ENCODE results near the gene APOBEC3C.
"Not testable (repeated sequence)": the region's sequence is repeated elsewhere in the genome, so short reads cannot be mapped to it uniquely, and the experiment has no call there.

DNA sequence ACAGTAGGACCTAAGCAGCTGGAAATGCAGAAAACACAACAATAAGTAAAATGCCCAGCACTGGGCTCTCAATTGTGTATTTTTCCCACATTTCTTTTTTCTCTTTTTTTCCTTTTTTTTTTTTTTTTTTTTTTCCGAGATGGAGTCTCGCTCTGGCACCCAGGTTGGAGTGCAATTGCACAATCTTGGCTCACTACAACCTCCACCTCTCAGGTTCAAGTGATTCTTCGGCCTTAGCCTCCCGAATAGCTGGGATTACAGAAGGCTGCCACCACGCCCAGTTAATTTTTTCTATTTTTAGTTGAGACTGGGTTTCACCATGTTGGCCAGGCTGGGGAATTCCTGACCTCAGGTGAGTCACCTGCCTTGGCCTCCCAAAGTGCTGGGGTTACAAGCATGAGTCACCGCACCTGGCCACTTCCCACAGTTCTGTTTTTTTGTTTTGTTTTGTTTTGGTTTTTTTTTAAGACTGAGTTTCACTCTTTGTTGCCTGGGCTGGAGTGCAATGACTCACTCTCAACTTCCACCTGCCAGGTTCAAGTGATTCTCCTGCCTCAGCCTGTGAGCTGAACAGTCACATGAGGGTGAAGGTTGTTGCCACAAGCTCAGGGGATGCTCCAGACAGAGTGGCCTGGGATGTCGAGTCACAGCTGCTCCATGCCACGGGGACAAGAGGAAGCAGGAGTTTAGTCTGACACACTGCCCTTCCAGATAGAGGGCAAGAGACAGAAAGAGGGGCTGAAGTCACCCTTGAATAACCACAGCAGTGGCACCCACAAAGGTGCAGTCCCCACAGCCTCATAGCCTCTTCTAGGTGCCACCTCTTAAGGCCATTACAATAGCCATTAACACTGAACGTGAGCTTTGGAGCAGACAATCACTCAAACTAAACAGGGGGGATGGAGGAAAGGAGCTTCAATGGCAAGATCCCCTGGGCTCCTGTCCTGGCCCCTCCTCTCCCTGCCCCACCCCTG, 29.0 kb upstream of the APOBEC3C start:
- TF ChIP-seq, protein P1, sequence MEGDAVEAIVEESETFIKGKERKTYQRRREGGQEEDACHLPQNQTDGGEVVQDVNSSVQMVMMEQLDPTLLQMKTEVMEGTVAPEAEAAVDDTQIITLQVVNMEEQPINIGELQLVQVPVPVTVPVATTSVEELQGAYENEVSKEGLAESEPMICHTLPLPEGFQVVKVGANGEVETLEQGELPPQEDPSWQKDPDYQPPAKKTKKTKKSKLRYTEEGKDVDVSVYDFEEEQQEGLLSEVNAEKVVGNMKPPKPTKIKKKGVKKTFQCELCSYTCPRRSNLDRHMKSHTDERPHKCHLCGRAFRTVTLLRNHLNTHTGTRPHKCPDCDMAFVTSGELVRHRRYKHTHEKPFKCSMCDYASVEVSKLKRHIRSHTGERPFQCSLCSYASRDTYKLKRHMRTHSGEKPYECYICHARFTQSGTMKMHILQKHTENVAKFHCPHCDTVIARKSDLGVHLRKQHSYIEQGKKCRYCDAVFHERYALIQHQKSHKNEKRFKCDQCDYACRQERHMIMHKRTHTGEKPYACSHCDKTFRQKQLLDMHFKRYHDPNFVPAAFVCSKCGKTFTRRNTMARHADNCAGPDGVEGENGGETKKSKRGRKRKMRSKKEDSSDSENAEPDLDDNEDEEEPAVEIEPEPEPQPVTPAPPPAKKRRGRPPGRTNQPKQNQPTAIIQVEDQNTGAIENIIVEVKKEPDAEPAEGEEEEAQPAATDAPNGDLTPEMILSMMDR (conservative IDR thresholded peaks at IDR 0.05; ENCODE audit: low read length): not testable (repeated sequence)
- TF ChIP-seq EZH2phosphoT487 (IDR thresholded peaks at IDR 0.05; ENCODE audit: borderline replicate concordance): not testable (repeated sequence)
